ENCODE results near the gene KANSL1. TPM values are rescaled to one million over a fixed set of nuclear protein-coding genes. Genes with fewer than 3 reads are reported as not detected.

KANSL1 gene
- total RNA-seq, 2 experiments from 2014 or later: 46.8 to 64.5 TPM

- no peak for DNase-seq
- intact Hi-C loops (cut with DNase I, micrococcal nuclease): loop anchor here (2.0 to 5.0 kb wide), 3 partner anchors 15 to 34 kb away; no protein-coding TSS in a partner anchor
These were observed 69.6 kb downstream of the KANSL1 start for GRCh38 chr17:46123607-46124006.

GRCh38 chr17:46122486-46122871, 70.8 kb downstream of the KANSL1 start:
- CTCF ChIA-PET: interaction anchor here (0.7 to 1.4 kb wide), 2 partner anchors 11 to 51 kb away, joined by 3 read pairs; no protein-coding TSS in a partner anchor
- ATAC-seq (peak; percentile 40), DNase-seq (no peak)
- intact Hi-C loops (cut with DNase I, micrococcal nuclease): loop anchor here (1.0 to 5.0 kb wide), 4 partner anchors 16 to 35 kb away; no protein-coding TSS in a partner anchor
- Mint-ChIP-seq H3K36me3 (ENCODE audit: low read depth) (peaks cover 14% of the 10 kb centered on the region), H3K27me3 (no peaks in the 10 kb centered on the region), H3K4me3 (peak overlapping the region; percentile 13), H3K4me1 (peaks cover 86% of the 10 kb centered on the region), H3K9me3 (ENCODE audit: low read depth) (no peaks in the 10 kb centered on the region), H3K27ac (peak overlapping the region; percentile 23)
- POLR2A ChIA-PET: interaction anchor here (1.3 kb wide), 1 partner anchor 11 kb away, joined by 8 read pairs; no protein-coding TSS in a partner anchor

More at GRCh38 chr17:46123607-46124006, 69.6 kb downstream of the KANSL1 start:
- ATAC-seq: no peak
- H3K27me3 Mint-ChIP-seq: no peaks in the 10 kb centered on the region
- no peaks in the 10 kb centered on the region for H3K9me3 Mint-ChIP-seq (ENCODE audit: low read depth)
- peaks cover 89% of the 10 kb centered on the region for H3K4me1 Mint-ChIP-seq
- H3K36me3 Mint-ChIP-seq (ENCODE audit: low read depth): peaks cover 19% of the 10 kb centered on the region
- POLR2A ChIA-PET: interaction anchor here (1.0 to 1.3 kb wide), 2 partner anchors 10 to 69 kb away, joined by 3 to 8 read pairs; partner anchors contain the start of gene KANSL1
- H3K27ac Mint-ChIP-seq: no peak overlapping the region
- no peak overlapping the region for H3K4me3 Mint-ChIP-seq
- CTCF ChIA-PET: interaction anchor here (0.7 to 1.8 kb wide), 6 partner anchors 21 to 73 kb away, joined by 3 to 9 read pairs (median 4); partner anchors contain the start of gene KANSL1

- DNase-seq: no peak
- ChIA-PET POLR2A (no interaction called here), CTCF (interaction anchor here (1.2 kb wide), 1 partner anchor 37 kb away, joined by 3 read pairs; no protein-coding TSS in a partner anchor)
- peak; percentile 66 for ATAC-seq
- peak overlapping the region; percentile 23 for H3K27ac Mint-ChIP-seq
- H3K9me3 Mint-ChIP-seq (ENCODE audit: low read depth): no peaks in the 10 kb centered on the region
- H3K4me3 Mint-ChIP-seq: peak overlapping the region; percentile 13
- no peaks in the 10 kb centered on the region for H3K27me3 Mint-ChIP-seq
- intact Hi-C loops (cut with DNase I, micrococcal nuclease): loop anchor here (1.0 to 5.0 kb wide), 4 partner anchors 17 to 35 kb away; no protein-coding TSS in a partner anchor
- H3K4me1 Mint-ChIP-seq: peaks cover 81% of the 10 kb centered on the region
- peaks cover 14% of the 10 kb centered on the region for H3K36me3 Mint-ChIP-seq (ENCODE audit: low read depth)
These were observed 71.3 kb downstream of the KANSL1 start for GRCh38 chr17:46121841-46122485.

GRCh38 chr17:46121165-46121764, 72.0 kb downstream of the KANSL1 start:
- Mint-ChIP-seq H3K4me3 (no peak overlapping the region), H3K9me3 (ENCODE audit: low read depth) (no peaks in the 10 kb centered on the region), H3K27ac (peak overlapping the region; percentile 23), H3K36me3 (ENCODE audit: low read depth) (peaks cover 14% of the 10 kb centered on the region), H3K27me3 (no peaks in the 10 kb centered on the region), H3K4me1 (peaks cover 75% of the 10 kb centered on the region)
- CTCF ChIA-PET: interaction anchor here (1.1 to 2.9 kb wide), 3 partner anchors 11 to 38 kb away, joined by 3 to 13 read pairs (median 3); no protein-coding TSS in a partner anchor
- intact Hi-C loops (cut with DNase I, micrococcal nuclease): loop anchor here in 1 of 2 experiments (5.0 kb wide), 1 partner anchor 36 kb away; no protein-coding TSS in a partner anchor
- DNase-seq: no peak
- no peak for ATAC-seq
- POLR2A ChIA-PET: no interaction called here

GRCh38 chr17:46120537-46120936, 72.7 kb downstream of the KANSL1 start:
- H3K36me3 Mint-ChIP-seq (ENCODE audit: low read depth): peaks cover 14% of the 10 kb centered on the region
- no peak overlapping the region for H3K4me3 Mint-ChIP-seq
- peaks cover 76% of the 10 kb centered on the region for H3K4me1 Mint-ChIP-seq
- no peaks in the 10 kb centered on the region for H3K27me3 Mint-ChIP-seq
- ChIA-PET CTCF (interaction anchor here (1.1 to 2.9 kb wide), 6 partner anchors 11 to 76 kb away, joined by 3 to 13 read pairs (median 3); no protein-coding TSS in a partner anchor), POLR2A (no interaction called here)
- H3K9me3 Mint-ChIP-seq (ENCODE audit: low read depth): no peaks in the 10 kb centered on the region
- peak overlapping the region; percentile 23 for H3K27ac Mint-ChIP-seq
- intact Hi-C loops (cut with DNase I, micrococcal nuclease): loop anchor here in 1 of 2 experiments (5.0 kb wide), 1 partner anchor 37 kb away; no protein-coding TSS in a partner anchor
- DNase-seq: no peak
- no peak for ATAC-seq

- ChIA-PET POLR2A (no interaction called here), CTCF (interaction anchor here (0.5 to 2.9 kb wide), 10 partner anchors 10 to 76 kb away, joined by 3 to 13 read pairs (median 3); no protein-coding TSS in a partner anchor)
- DNase-seq (no peak), ATAC-seq (no peak)
- Mint-ChIP-seq H3K27me3 (no peaks in the 10 kb centered on the region), H3K9me3 (ENCODE audit: low read depth) (no peaks in the 10 kb centered on the region), H3K4me1 (peaks cover 77% of the 10 kb centered on the region), H3K27ac (peak overlapping the region; percentile 59), H3K36me3 (ENCODE audit: low read depth) (peaks cover 14% of the 10 kb centered on the region), H3K4me3 (no peak overlapping the region)
- intact Hi-C loops (cut with DNase I, micrococcal nuclease): loop anchor here in 1 of 2 experiments (5.0 kb wide), 1 partner anchor 37 kb away; no protein-coding TSS in a partner anchor
These were observed 73.2 kb downstream of the KANSL1 start for GRCh38 chr17:46120078-46120477.

- DNase-seq (no peak), ATAC-seq (no peak)
- H3K4me3 Mint-ChIP-seq: no peak overlapping the region
- H3K27me3 Mint-ChIP-seq: no peaks in the 10 kb centered on the region
- no peak overlapping the region for H3K27ac Mint-ChIP-seq
- peaks cover 9% of the 10 kb centered on the region for H3K36me3 Mint-ChIP-seq (ENCODE audit: low read depth)
- no peaks in the 10 kb centered on the region for H3K9me3 Mint-ChIP-seq (ENCODE audit: low read depth)
- intact Hi-C loops (cut with DNase I, micrococcal nuclease): no loop called here
- ChIA-PET CTCF (interaction anchor here (0.8 to 2.9 kb wide), 5 partner anchors 9 to 28 kb away, joined by 3 to 13 read pairs (median 4); no protein-coding TSS in a partner anchor), POLR2A (interaction anchor here (0.6 to 1.1 kb wide), 2 partner anchors 10 to 23 kb away, joined by 5 read pairs; no protein-coding TSS in a partner anchor)
- peaks cover 75% of the 10 kb centered on the region for H3K4me1 Mint-ChIP-seq
These were observed 74.3 kb downstream of the KANSL1 start for GRCh38 chr17:46118964-46119363.

- Mint-ChIP-seq H3K36me3 (ENCODE audit: low read depth) (peaks cover 9% of the 10 kb centered on the region), H3K9me3 (ENCODE audit: low read depth) (no peaks in the 10 kb centered on the region), H3K4me3 (no peak overlapping the region), H3K4me1 (peaks cover 76% of the 10 kb centered on the region), H3K27me3 (no peaks in the 10 kb centered on the region), H3K27ac (no peak overlapping the region)
- DNase-seq: no peak
- no peak for ATAC-seq
- intact Hi-C loops (cut with DNase I, micrococcal nuclease): no loop called here
- ChIA-PET CTCF (interaction anchor here (0.7 to 2.9 kb wide), 10 partner anchors 8 to 82 kb away, joined by 3 to 13 read pairs (median 4); no protein-coding TSS in a partner anchor), POLR2A (interaction anchor here (0.6 to 1.1 kb wide), 2 partner anchors 9 to 24 kb away, joined by 5 read pairs; no protein-coding TSS in a partner anchor)
These were observed 75.2 kb downstream of the KANSL1 start for GRCh38 chr17:46117850-46118696.

GRCh38 chr17:46117117-46117516, 76.1 kb downstream of the KANSL1 start:
- ATAC-seq (no peak), DNase-seq (no peak)
- Mint-ChIP-seq H3K4me3 (no peak overlapping the region), H3K27me3 (no peaks in the 10 kb centered on the region), H3K36me3 (ENCODE audit: low read depth) (peaks cover 11% of the 10 kb centered on the region), H3K4me1 (peaks cover 74% of the 10 kb centered on the region), H3K27ac (no peak overlapping the region), H3K9me3 (ENCODE audit: low read depth) (no peaks in the 10 kb centered on the region)
- intact Hi-C loops (cut with DNase I, micrococcal nuclease): no loop called here
- POLR2A ChIA-PET: no interaction called here
- CTCF ChIA-PET: interaction anchor here (0.8 to 1.4 kb wide), 7 partner anchors 9 to 76 kb away, joined by 3 to 5 read pairs (median 3); partner anchors contain the start of gene KANSL1

GRCh38 chr17:46115699-46116098, 77.5 kb downstream of the KANSL1 start:
- Mint-ChIP-seq H3K4me1 (peaks cover 71% of the 10 kb centered on the region), H3K27me3 (no peaks in the 10 kb centered on the region), H3K4me3 (no peak overlapping the region), H3K27ac (no peak overlapping the region), H3K9me3 (ENCODE audit: low read depth) (no peaks in the 10 kb centered on the region), H3K36me3 (ENCODE audit: low read depth) (peaks cover 6% of the 10 kb centered on the region)
- intact Hi-C loops (cut with DNase I, micrococcal nuclease): no loop called here
- DNase-seq (no peak), ATAC-seq (no peak)
- ChIA-PET POLR2A (no interaction called here), CTCF (interaction anchor here (0.7 to 1.3 kb wide), 2 partner anchors 11 to 78 kb away, joined by 4 to 5 read pairs; partner anchors contain the start of gene KANSL1)

All from activated CD4-positive, alpha-beta T cell treated with anti-CD3 and anti-CD28 coated beads for 36 hours (primary cell).